Fibroblast of lung (primary cell): ENCODE results near the gene PPA1. TPM values are rescaled to one million over a fixed set of nuclear protein-coding genes. Genes with fewer than 3 reads are reported as not detected.

ENCODE experiments used
- DNase-seq, 2 donors: peaks; one replicate each; pipeline versions ENCODE4 v3.0.0 to v3.0.0-alpha.2; 2010; ENCODE audit warnings: low read depth in 2 of 2
- H2AFZ ChIP-seq: 2 replicates; pipeline ENCODE4 v1.5.1; 2012; ENCODE audit warnings: low read length, control low read depth, inconsistent platforms
- H3K27ac ChIP-seq: 2 replicates; pipeline ENCODE4 v1.5.1; 2011; ENCODE audit warnings: low read length, control low read depth; ENCODE audit not compliant: insufficient read depth
- H3K27me3 ChIP-seq: 2 replicates; pipeline ENCODE4 v1.5.1; 2011; ENCODE audit warnings: mild to moderate bottlenecking, low read length; ENCODE audit not compliant: control insufficient read depth, insufficient read depth
- H3K36me3 ChIP-seq: 2 replicates; pipeline ENCODE4 v1.5.1; 2011; ENCODE audit warnings: low read length; ENCODE audit not compliant: control insufficient read depth, insufficient read depth
- H3K4me1 ChIP-seq: 2 replicates; pipeline ENCODE4 v1.5.1; 2011; ENCODE audit warnings: low read length; ENCODE audit not compliant: control insufficient read depth, insufficient read depth; ENCODE audit errors: extremely low read depth
- H3K4me2 ChIP-seq: 2 replicates; pipeline ENCODE4 v1.5.1; 2011; ENCODE audit warnings: low read length, control low read depth; ENCODE audit not compliant: insufficient read depth; ENCODE audit errors: extremely low read depth
- H3K4me3 ChIP-seq, 4 experiments: fragments of 200-600 bp in 1 of 4; sonication (generic) in 1 of 4; replicated peaks in 1 of 4; 2 replicates each; pipeline ENCODE4 v1.5.1; 2011 to 2016; ENCODE audit warnings: low read length in 4 of 4, low read depth in 3 of 4, mild to moderate bottlenecking in 3 of 4, control low read depth in 2 of 4, inconsistent platforms in 1 of 4, mixed read lengths in 1 of 4; ENCODE audit not compliant: insufficient read depth in 1 of 4; ENCODE audit errors: control extremely low read depth in 1 of 4
- H3K79me2 ChIP-seq: 2 replicates; pipeline ENCODE4 v1.5.1; 2012; ENCODE audit warnings: mild to moderate bottlenecking, low read length, inconsistent platforms; ENCODE audit not compliant: control insufficient read depth, insufficient read depth
- H3K9ac ChIP-seq: 2 replicates; pipeline ENCODE4 v1.5.1; 2011; ENCODE audit warnings: mild to moderate bottlenecking, low read length, control low read depth; ENCODE audit not compliant: insufficient read depth
- H3K9me3 ChIP-seq: 2 replicates; pipeline ENCODE4 v1.5.1; 2012; ENCODE audit warnings: low read depth, low read length; ENCODE audit not compliant: control insufficient read depth, insufficient read depth
- H4K20me1 ChIP-seq: 2 replicates; pipeline ENCODE4 v1.5.1; 2011; ENCODE audit warnings: low read length; ENCODE audit not compliant: control insufficient read depth, insufficient read depth; ENCODE audit errors: extremely low read depth
- EZH2 ChIP-seq: IDR thresholded peaks from 2 replicates; pipeline ENCODE4 v1.5.1; 2012; ENCODE audit warnings: low read length, control low read depth, mild to moderate bottlenecking; ENCODE audit errors: missing control alignments
- polyA plus RNA-seq, 2 donors: library from polyadenylated mRNA; depleted of rRNA in 1 of 2; stranded (reverse) in 1 of 2; unstranded in 1 of 2; fragments of >200 nt; gene quantifications; 2 replicates each; pipeline ENCODE4 v1.2.1, GENCODE V29; 2011 to 2012; ENCODE audit warnings: missing spikeins in 1 of 2
- total RNA-seq: library from RNA; depleted of rRNA; stranded (reverse); fragments of >200 nt; gene quantifications from 2 replicates; pipeline ENCODE4 v1.2.1, GENCODE V29; 2014
- TF ChIP-seq, protein P1 (sequence below), 2 donors: IDR thresholded peaks in 1 of 2; conservative IDR thresholded peaks in 1 of 2; 1 replicate in 1 of 2; 2 replicates in 1 of 2; pipeline ENCODE4 v1.5.1; 2011 to 2012; ENCODE audit warnings: low read length in 2 of 2, control low read depth in 1 of 2, inconsistent platforms in 1 of 2, low read depth in 1 of 2, mild to moderate bottlenecking in 1 of 2

PPA1 gene
- total and polyA plus RNA-seq, 2 donors (not counting 1 experiment from before 2014, with no cell fraction given): 167 to 287 TPM

DNA sequence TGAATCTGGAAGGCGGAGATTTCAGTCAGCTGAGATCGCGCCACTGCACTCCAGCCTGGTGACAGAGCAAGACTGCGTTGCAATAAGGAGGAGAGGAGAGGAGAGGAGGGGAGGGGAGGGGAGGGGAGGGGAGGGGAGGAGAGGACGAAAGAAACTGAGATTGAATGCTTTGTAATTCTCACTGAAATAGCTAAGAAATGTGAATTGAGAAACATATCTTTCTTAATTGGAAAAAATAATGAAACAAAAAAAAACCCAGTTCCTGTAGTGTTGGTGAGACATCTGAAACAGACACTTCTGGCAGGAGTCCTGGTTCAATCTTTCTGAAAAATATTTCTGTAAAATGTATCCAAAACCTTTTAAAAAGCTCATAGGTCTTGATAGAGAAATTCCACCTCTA, 26.5 kb downstream of the PPA1 start:
- H3K27ac ChIP-seq: no peak overlapping the region
- no peak overlapping the region for H3K4me3 ChIP-seq
- no peaks in the 10 kb centered on the region for H3K9me3 ChIP-seq
- H4K20me1 ChIP-seq: no peaks in the 10 kb centered on the region
- no peak overlapping the region for H3K4me2 ChIP-seq
- TF ChIP-seq, protein P1, sequence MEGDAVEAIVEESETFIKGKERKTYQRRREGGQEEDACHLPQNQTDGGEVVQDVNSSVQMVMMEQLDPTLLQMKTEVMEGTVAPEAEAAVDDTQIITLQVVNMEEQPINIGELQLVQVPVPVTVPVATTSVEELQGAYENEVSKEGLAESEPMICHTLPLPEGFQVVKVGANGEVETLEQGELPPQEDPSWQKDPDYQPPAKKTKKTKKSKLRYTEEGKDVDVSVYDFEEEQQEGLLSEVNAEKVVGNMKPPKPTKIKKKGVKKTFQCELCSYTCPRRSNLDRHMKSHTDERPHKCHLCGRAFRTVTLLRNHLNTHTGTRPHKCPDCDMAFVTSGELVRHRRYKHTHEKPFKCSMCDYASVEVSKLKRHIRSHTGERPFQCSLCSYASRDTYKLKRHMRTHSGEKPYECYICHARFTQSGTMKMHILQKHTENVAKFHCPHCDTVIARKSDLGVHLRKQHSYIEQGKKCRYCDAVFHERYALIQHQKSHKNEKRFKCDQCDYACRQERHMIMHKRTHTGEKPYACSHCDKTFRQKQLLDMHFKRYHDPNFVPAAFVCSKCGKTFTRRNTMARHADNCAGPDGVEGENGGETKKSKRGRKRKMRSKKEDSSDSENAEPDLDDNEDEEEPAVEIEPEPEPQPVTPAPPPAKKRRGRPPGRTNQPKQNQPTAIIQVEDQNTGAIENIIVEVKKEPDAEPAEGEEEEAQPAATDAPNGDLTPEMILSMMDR (conservative IDR thresholded peaks at IDR 0.05 in 1 of 2, IDR thresholded peaks at IDR 0.05 in 1 of 2; ENCODE audit: low read depth in 1 of 2, low read length in 2 of 2): no peak
- TF ChIP-seq EZH2: no peak
- H2AFZ ChIP-seq: no peak overlapping the region
- DNase-seq: no peak
- H3K27me3 ChIP-seq: no peaks in the 10 kb centered on the region
- H3K9ac ChIP-seq: no peak overlapping the region
- H3K79me2 ChIP-seq: no peaks in the 10 kb centered on the region
- H3K4me1 ChIP-seq: no peaks in the 10 kb centered on the region
- H3K36me3 ChIP-seq: peaks cover 8% of the 10 kb centered on the region

DNA sequence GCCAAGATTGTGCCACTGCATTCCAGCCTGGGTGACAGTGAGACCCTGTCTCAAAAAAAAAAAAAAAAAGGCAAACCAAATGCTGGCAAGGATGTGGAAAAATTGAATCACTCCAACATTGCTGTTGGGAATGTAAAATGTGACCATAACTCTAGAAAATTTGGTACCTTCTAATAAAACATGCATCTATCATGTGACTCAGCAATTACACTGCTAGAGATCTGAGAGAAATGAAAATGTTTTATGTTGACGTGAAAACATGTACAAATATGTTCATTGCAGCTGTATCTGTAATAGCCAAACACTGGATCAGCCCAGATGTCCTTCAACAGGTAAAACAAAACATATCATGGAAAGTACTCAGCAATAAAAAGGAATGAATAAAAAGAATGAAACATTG, 32.1 kb downstream of the PPA1 start:
- Histone ChIP-seq H3K27ac (no peak overlapping the region), H3K36me3 (peaks cover 12% of the 10 kb centered on the region), H3K9me3 (no peaks in the 10 kb centered on the region), H3K9ac (no peak overlapping the region), H4K20me1 (no peaks in the 10 kb centered on the region), H3K4me2 (no peak overlapping the region), H3K4me3 (no peak overlapping the region), H3K79me2 (no peaks in the 10 kb centered on the region), H3K27me3 (no peaks in the 10 kb centered on the region), H2AFZ (no peak overlapping the region), H3K4me1 (no peaks in the 10 kb centered on the region)
- TF ChIP-seq, protein P1 (conservative IDR thresholded peaks at IDR 0.05 in 1 of 2, IDR thresholded peaks at IDR 0.05 in 1 of 2; ENCODE audit: low read depth in 1 of 2, low read length in 2 of 2): no peak
- TF ChIP-seq EZH2: no peak
- no peak for DNase-seq

DNA sequence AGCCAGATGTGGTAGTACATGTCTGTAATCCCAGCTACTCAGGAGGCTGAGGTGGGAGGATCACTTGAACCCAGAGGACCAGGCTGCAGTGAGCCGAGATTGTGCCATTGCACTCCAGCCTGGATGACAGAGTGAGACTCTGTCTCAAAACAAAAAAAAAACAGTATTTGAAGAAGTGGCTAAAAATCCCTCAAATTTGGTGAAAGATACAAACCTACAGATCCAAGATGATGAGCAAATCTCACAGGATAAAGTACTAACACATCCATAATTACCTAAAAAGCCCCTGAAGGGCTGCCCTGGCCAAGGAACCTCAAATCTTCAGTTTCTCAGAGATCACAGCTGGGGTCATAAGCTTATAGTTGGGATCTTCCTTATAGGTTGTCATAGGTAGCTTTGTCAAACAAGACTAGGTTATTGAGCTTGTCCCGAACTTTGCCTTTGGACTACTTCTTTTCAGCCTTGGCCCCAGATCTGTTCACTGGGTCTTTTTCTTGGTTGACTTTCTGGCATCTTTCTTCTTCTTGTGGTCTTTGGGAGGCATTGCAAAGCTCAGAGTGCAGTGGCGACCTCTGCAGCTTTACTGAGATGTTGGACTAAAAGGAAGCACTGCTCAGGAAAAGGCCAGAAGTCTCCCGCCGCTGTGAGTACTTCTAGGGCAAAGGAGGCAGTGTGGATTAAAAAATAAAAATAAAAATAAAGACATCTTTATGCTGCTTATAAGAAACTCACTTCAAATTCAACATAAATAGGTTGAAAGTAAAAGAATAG, 34.3 kb downstream of the PPA1 start:
- Histone ChIP-seq H3K27me3 (no peaks in the 10 kb centered on the region), H3K27ac (no peak overlapping the region), H3K9ac (no peak overlapping the region), H4K20me1 (no peaks in the 10 kb centered on the region), H3K4me3 (no peak overlapping the region), H2AFZ (no peak overlapping the region), H3K36me3 (peaks cover 7% of the 10 kb centered on the region), H3K79me2 (no peaks in the 10 kb centered on the region), H3K9me3 (no peaks in the 10 kb centered on the region), H3K4me2 (no peak overlapping the region), H3K4me1 (peaks cover 4% of the 10 kb centered on the region)
- no peak for DNase-seq
- no peak for TF ChIP-seq EZH2
- TF ChIP-seq, protein P1 (conservative IDR thresholded peaks at IDR 0.05 in 1 of 2, IDR thresholded peaks at IDR 0.05 in 1 of 2; ENCODE audit: low read depth in 1 of 2, low read length in 2 of 2): no peak
